WTC11 (cell line): ENCODE measurements around the gene HTR5A. TPM values are rescaled to one million over a fixed set of nuclear protein-coding genes. Genes with fewer than 3 reads are reported as not detected.

Experiments
- ATAC-seq: fragments of 200-7000 bp; cut with Tn5 transposase; 2 replicates; pipeline ENCODE4 v1.10.0; 2021; ENCODE audit warnings: mild to moderate bottlenecking, moderate library complexity
- CTCF ChIA-PET: fragments of 300-600 bp; sonication (Branson Sonifier 250); formaldehyde crosslinking; loops from one replicate; lab custom pipeline; 2021; ENCODE audit warnings: antibody characterized with exemption; lab: Charles Lee
- POLR2A ChIA-PET: fragments of 350-600 bp; sonication (Branson Sonifier 250); formaldehyde crosslinking; loops from one replicate; lab custom pipeline; 2021; ENCODE audit warnings: antibody characterized with exemption; lab: Charles Lee
- DNase-seq: peaks from one replicate; pipeline ENCODE4 v3.0.0; 2021; ENCODE audit warnings: low spot score
- H3K27ac Mint-ChIP-seq: 2 replicates; pipeline ENCODE4 v1.8.0; 2021; ENCODE audit warnings: mixed read lengths
- H3K27me3 Mint-ChIP-seq: 2 replicates; pipeline ENCODE4 v1.8.0; 2021; ENCODE audit warnings: low read depth, mild to moderate bottlenecking, moderate library complexity, mixed read lengths
- H3K36me3 Mint-ChIP-seq: 2 replicates; pipeline ENCODE4 v1.8.0; 2021; ENCODE audit warnings: mixed read lengths
- H3K4me1 Mint-ChIP-seq: 2 replicates; pipeline ENCODE4 v1.8.0; 2022; ENCODE audit warnings: mixed read lengths
- H3K4me3 Mint-ChIP-seq: 2 replicates; pipeline ENCODE4 v1.8.0; 2021; ENCODE audit warnings: mild to moderate bottlenecking, moderate library complexity, mixed read lengths
- H3K9me3 Mint-ChIP-seq: 2 replicates; pipeline ENCODE4 v1.8.0; 2021; ENCODE audit warnings: mixed read lengths
- FOXJ3 ChIP-seq: sonication (generic); formaldehyde crosslinking; IDR thresholded peaks from 2 replicates; pipeline ENCODE4 v1.9.0; 2021; ENCODE audit warnings: missing genetic modification reagents, mild to moderate bottlenecking, borderline replicate concordance
- FOXK1 ChIP-seq: sonication (generic); formaldehyde crosslinking; IDR thresholded peaks from 2 replicates; pipeline ENCODE4 v1.8.0; 2022; ENCODE audit warnings: mild to moderate bottlenecking, moderate library complexity, missing genetic modification reagents
- GTF2I ChIP-seq: fragments of 250-450 bp; sonication (Bioruptor Pico); conservative IDR thresholded peaks from 2 replicates; pipeline ENCODE4 v1.4.0; 2021; ENCODE audit warnings: mild to moderate bottlenecking
- JUN ChIP-seq: sonication (generic); formaldehyde crosslinking; IDR thresholded peaks from 2 replicates; pipeline ENCODE4 v1.8.0; 2023; ENCODE audit warnings: mild to moderate bottlenecking, missing genetic modification reagents
- KAT7 ChIP-seq: sonication (generic); formaldehyde crosslinking; IDR thresholded peaks from 2 replicates; pipeline ENCODE4 v1.8.1; 2023; ENCODE audit warnings: missing genetic modification reagents, mild to moderate bottlenecking, borderline replicate concordance
- NFATC4 ChIP-seq: fragments of 250-450 bp; sonication (Bioruptor Pico); IDR thresholded peaks from 2 replicates; pipeline ENCODE4 v1.9.0; 2021; ENCODE audit warnings: mild to moderate bottlenecking
- NR3C1 ChIP-seq: sonication (generic); formaldehyde crosslinking; conservative IDR thresholded peaks from 2 replicates; pipeline ENCODE4 v1.8.1; 2023; ENCODE audit warnings: low read depth, mild to moderate bottlenecking, missing genetic modification reagents
- RELA ChIP-seq: sonication (generic); formaldehyde crosslinking; IDR thresholded peaks from 2 replicates; pipeline ENCODE4 v1.8.1; 2022; ENCODE audit warnings: missing genetic modification reagents, mild to moderate bottlenecking, borderline replicate concordance
- RORB ChIP-seq: fragments of 250-450 bp; sonication (Bioruptor Pico); IDR thresholded peaks from 2 replicates; pipeline ENCODE4 v1.9.0; 2021; ENCODE audit warnings: mild to moderate bottlenecking
- ZBTB21 ChIP-seq: sonication (generic); formaldehyde crosslinking; IDR thresholded peaks from 2 replicates; pipeline ENCODE4 v1.8.1; 2023; ENCODE audit warnings: mild to moderate bottlenecking, missing genetic modification reagents, borderline replicate concordance
- ZNF121 ChIP-seq: sonication (generic); formaldehyde crosslinking; IDR thresholded peaks from 2 replicates; pipeline ENCODE4 v1.8.0; 2023; ENCODE audit warnings: missing genetic modification reagents
- ZNF138 ChIP-seq: sonication (generic); formaldehyde crosslinking; conservative IDR thresholded peaks from 2 replicates; pipeline ENCODE4 v1.8.1; 2022; ENCODE audit warnings: mild to moderate bottlenecking, moderate library complexity, missing genetic modification reagents
- ZNF396 ChIP-seq: fragments of 250-450 bp; sonication (Bioruptor Pico); IDR thresholded peaks from 2 replicates; pipeline ENCODE4 v1.8.0; 2021; ENCODE audit warnings: mild to moderate bottlenecking, moderate library complexity, borderline replicate concordance
- ZNF416 ChIP-seq: fragments of 250-450 bp; sonication (Bioruptor Pico); IDR thresholded peaks from 2 replicates; pipeline ENCODE4 v1.9.0; 2021; ENCODE audit warnings: mild to moderate bottlenecking, inconsistent platforms
- total RNA-seq: library from RNA; stranded (reverse); gene quantifications from 3 replicates; pipeline ENCODE4 v1.2.3, GENCODE V29; 2021
- TF ChIP-seq, protein P1 (sequence below): sonication (generic); formaldehyde crosslinking; IDR thresholded peaks from 2 replicates; pipeline ENCODE4 v1.8.1; 2023; ENCODE audit warnings: mild to moderate bottlenecking, moderate library complexity, missing genetic modification reagents
- TF ChIP-seq, protein P2 (sequence below): sonication (generic); formaldehyde crosslinking; IDR thresholded peaks from 2 replicates; pipeline ENCODE4 v1.8.0; 2022; ENCODE audit warnings: mild to moderate bottlenecking, missing genetic modification reagents
- TF ChIP-seq, protein P3 (sequence below): sonication (generic); formaldehyde crosslinking; IDR thresholded peaks from 2 replicates; pipeline ENCODE4 v1.8.1; 2023; ENCODE audit warnings: mild to moderate bottlenecking, missing genetic modification reagents, moderate library complexity
- TF ChIP-seq, protein P4 (sequence below): sonication (generic); formaldehyde crosslinking; IDR thresholded peaks from 2 replicates; pipeline ENCODE4 v1.8.1; 2022; ENCODE audit warnings: missing genetic modification reagents, borderline replicate concordance
- TF ChIP-seq, protein P5 (sequence below): sonication (generic); formaldehyde crosslinking; IDR thresholded peaks from 2 replicates; pipeline ENCODE4 v1.8.1; 2022; ENCODE audit warnings: mild to moderate bottlenecking, moderate library complexity, missing genetic modification reagents
- TF ChIP-seq, protein P6 (sequence below): sonication (generic); formaldehyde crosslinking; IDR thresholded peaks from 2 replicates; pipeline ENCODE4 v1.8.1; 2023; ENCODE audit warnings: mild to moderate bottlenecking, missing genetic modification reagents
- TF ChIP-seq, protein P7 (sequence below): sonication (generic); formaldehyde crosslinking; IDR thresholded peaks from 2 replicates; pipeline ENCODE4 v1.8.0; 2023; ENCODE audit warnings: mild to moderate bottlenecking, missing genetic modification reagents

Gene HTR5A
- total RNA-seq, 1 experiment from 2014 or later, result not detected

DNA sequence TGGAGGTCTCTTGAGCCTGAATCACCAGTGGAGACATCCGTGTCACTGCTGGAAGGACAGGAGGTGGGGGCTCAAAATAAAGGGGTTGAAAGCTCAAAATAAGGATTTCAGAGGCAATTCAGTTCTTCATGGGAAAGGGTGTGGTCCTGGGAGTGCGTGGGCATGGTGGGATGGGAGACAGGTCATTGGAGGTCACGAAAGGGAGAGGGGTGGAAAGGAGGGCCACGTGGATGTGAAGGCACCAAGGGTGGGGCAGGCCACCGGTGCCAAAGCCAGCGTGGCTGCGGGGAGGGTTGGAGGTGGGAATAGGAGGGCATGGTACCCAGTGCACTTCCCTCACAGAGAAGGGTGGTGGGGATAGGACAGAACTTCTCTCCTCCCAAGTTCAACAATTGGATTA is 59.7 kb downstream of the HTR5A start:
- Mint-ChIP-seq H3K9me3 (peaks cover 16% of the 10 kb centered on the region), H3K36me3 (no peaks in the 10 kb centered on the region), H3K4me1 (no peaks in the 10 kb centered on the region), H3K27me3 (no peaks in the 10 kb centered on the region; the same call in 1 of the 2 replicates)
- ATAC-seq, result no peak
- TF ChIP-seq NR3C1 (CRISPR knock-in tag), result no peak
- TF ChIP-seq, all 79 proteins: peak for 0
- POLR2A ChIA-PET, result no interaction called here
- Mint-ChIP-seq H3K27ac (no peak overlapping the region), H3K4me3 (no peak overlapping the region)
- no peak for DNase-seq
- CTCF ChIA-PET, result no interaction called here

DNA sequence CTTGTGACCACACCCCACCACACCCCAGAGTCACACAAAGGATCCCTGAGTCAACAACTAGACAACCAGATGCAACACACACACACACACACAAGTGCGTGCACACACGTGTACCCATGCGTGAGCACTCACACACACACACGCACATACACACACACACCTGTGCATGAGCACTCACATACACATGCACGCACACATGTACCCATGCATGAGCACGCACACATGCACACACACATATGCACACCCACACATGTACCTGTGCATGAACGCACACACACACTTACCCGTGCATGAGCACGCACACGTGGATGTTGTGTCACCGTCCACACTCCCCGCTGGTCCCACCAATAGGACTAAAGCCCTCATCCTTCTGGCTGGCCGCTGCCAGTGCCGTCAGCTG is 60.4 kb downstream of the HTR5A start:
- ChIA-PET POLR2A (no interaction called here), CTCF (no interaction called here)
- Mint-ChIP-seq H3K27ac (no peak overlapping the region), H3K9me3 (peaks cover 9% of the 10 kb centered on the region), H3K4me1 (no peaks in the 10 kb centered on the region), H3K27me3 (no peaks in the 10 kb centered on the region; the same call in 1 of the 2 replicates), H3K4me3 (no peak overlapping the region), H3K36me3 (no peaks in the 10 kb centered on the region)
- DNase-seq (no peak), ATAC-seq (no peak)
- TF ChIP-seq ZBTB21 (no peak), KAT7 (no peak), FOXK1 (CRISPR knock-in tag) (no peak), ZNF396 (CRISPR knock-in tag) (no peak), ZNF138 (no peak)
- TF ChIP-seq, protein P1, sequence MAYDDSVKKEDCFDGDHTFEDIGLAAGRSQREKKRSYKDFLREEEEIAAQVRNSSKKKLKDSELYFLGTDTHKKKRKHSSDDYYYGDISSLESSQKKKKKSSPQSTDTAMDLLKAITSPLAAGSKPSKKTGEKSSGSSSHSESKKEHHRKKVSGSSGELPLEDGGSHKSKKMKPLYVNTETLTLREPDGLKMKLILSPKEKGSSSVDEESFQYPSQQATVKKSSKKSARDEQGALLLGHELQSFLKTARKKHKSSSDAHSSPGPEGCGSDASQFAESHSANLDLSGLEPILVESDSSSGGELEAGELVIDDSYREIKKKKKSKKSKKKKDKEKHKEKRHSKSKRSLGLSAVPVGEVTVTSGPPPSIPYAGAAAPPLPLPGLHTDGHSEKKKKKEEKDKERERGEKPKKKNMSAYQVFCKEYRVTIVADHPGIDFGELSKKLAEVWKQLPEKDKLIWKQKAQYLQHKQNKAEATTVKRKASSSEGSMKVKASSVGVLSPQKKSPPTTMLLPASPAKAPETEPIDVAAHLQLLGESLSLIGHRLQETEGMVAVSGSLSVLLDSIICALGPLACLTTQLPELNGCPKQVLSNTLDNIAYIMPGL (CRISPR knock-in tag), result no peak
- TF ChIP-seq, protein P2, sequence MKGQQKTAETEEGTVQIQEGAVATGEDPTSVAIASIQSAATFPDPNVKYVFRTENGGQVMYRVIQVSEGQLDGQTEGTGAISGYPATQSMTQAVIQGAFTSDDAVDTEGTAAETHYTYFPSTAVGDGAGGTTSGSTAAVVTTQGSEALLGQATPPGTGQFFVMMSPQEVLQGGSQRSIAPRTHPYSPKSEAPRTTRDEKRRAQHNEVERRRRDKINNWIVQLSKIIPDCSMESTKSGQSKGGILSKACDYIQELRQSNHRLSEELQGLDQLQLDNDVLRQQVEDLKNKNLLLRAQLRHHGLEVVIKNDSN (CRISPR knock-in tag), result no peak
- TF ChIP-seq, protein P3, sequence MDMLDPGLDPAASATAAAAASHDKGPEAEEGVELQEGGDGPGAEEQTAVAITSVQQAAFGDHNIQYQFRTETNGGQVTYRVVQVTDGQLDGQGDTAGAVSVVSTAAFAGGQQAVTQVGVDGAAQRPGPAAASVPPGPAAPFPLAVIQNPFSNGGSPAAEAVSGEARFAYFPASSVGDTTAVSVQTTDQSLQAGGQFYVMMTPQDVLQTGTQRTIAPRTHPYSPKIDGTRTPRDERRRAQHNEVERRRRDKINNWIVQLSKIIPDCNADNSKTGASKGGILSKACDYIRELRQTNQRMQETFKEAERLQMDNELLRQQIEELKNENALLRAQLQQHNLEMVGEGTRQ (CRISPR knock-in tag), result no peak

DNA sequence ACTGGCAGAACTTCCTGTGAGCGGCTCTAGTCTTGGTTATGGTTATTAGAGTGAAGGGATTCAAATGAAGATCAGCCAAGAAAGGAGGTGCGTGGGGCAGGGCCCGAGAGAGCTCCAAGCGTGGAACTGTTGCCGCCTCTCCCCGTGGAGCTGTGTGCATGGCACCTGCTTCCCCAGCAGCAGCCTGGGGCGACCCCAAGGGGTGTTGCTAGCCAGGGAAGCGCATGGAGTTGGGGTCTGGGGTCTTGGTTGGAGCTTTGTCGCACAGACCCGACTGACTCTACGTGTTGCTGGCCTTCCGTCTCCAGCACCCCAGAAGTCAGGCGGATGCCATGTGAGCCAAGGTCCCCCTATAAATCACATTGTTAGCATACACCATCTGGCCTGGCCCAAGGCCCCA is 61.0 kb downstream of the HTR5A start:
- CTCF ChIA-PET, result no interaction called here

DNA sequence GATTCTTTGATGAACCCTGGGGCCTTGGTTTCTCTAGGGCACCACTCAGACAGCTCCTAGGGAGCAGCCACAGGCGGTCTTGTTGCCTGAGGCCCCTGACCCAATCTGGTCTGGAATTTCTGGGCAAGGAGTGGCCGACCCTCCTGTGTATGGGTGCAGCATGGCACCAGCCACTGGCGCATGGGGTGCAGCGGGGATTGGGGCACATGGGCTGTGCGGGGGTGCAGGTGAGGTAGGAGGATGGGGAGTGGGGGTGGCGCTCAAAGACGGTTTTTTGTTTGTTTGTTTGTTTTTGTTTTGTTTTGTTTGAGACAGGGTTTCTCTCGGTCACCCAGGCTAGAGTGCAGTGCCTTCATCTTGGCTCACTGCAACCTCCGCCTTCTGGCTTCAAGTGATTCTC is 62.3 kb downstream of the HTR5A start:
- peaks cover 13% of the 10 kb centered on the region for H3K9me3 Mint-ChIP-seq
- H3K27ac Mint-ChIP-seq, result no peak overlapping the region
- no peaks in the 10 kb centered on the region for H3K4me1 Mint-ChIP-seq
- no peaks in the 10 kb centered on the region for H3K36me3 Mint-ChIP-seq
- DNase-seq (no peak), ATAC-seq (no peak)
- POLR2A ChIA-PET, result no interaction called here
- H3K4me3 Mint-ChIP-seq, result no peak overlapping the region
- H3K27me3 Mint-ChIP-seq, result no peaks in the 10 kb centered on the region; the same call in 1 of the 2 replicates
- CTCF ChIA-PET, result no interaction called here
- TF ChIP-seq ZNF416 (CRISPR knock-in tag) (no peak), JUN (CRISPR knock-in tag) (no peak), RORB (no peak), NFATC4 (no peak), RELA (no peak), ZNF396 (CRISPR knock-in tag) (no peak), FOXJ3 (no peak)
- TF ChIP-seq, protein P4, sequence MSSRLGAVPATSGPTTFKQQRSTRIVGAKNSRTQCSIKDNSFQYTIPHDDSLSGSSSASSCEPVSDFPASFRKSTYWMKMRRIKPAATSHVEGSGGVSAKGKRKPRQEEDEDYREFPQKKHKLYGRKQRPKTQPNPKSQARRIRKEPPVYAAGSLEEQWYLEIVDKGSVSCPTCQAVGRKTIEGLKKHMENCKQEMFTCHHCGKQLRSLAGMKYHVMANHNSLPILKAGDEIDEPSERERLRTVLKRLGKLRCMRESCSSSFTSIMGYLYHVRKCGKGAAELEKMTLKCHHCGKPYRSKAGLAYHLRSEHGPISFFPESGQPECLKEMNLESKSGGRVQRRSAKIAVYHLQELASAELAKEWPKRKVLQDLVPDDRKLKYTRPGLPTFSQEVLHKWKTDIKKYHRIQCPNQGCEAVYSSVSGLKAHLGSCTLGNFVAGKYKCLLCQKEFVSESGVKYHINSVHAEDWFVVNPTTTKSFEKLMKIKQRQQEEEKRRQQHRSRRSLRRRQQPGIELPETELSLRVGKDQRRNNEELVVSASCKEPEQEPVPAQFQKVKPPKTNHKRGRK (CRISPR knock-in tag), result no peak
- TF ChIP-seq, protein P5, sequence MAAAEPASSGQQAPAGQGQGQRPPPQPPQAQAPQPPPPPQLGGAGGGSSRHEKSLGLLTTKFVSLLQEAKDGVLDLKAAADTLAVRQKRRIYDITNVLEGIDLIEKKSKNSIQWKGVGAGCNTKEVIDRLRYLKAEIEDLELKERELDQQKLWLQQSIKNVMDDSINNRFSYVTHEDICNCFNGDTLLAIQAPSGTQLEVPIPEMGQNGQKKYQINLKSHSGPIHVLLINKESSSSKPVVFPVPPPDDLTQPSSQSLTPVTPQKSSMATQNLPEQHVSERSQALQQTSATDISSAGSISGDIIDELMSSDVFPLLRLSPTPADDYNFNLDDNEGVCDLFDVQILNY, result no peak
- TF ChIP-seq, protein P6, sequence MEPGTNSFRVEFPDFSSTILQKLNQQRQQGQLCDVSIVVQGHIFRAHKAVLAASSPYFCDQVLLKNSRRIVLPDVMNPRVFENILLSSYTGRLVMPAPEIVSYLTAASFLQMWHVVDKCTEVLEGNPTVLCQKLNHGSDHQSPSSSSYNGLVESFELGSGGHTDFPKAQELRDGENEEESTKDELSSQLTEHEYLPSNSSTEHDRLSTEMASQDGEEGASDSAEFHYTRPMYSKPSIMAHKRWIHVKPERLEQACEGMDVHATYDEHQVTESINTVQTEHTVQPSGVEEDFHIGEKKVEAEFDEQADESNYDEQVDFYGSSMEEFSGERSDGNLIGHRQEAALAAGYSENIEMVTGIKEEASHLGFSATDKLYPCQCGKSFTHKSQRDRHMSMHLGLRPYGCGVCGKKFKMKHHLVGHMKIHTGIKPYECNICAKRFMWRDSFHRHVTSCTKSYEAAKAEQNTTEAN (CRISPR knock-in tag), result no peak
- TF ChIP-seq, protein P7, sequence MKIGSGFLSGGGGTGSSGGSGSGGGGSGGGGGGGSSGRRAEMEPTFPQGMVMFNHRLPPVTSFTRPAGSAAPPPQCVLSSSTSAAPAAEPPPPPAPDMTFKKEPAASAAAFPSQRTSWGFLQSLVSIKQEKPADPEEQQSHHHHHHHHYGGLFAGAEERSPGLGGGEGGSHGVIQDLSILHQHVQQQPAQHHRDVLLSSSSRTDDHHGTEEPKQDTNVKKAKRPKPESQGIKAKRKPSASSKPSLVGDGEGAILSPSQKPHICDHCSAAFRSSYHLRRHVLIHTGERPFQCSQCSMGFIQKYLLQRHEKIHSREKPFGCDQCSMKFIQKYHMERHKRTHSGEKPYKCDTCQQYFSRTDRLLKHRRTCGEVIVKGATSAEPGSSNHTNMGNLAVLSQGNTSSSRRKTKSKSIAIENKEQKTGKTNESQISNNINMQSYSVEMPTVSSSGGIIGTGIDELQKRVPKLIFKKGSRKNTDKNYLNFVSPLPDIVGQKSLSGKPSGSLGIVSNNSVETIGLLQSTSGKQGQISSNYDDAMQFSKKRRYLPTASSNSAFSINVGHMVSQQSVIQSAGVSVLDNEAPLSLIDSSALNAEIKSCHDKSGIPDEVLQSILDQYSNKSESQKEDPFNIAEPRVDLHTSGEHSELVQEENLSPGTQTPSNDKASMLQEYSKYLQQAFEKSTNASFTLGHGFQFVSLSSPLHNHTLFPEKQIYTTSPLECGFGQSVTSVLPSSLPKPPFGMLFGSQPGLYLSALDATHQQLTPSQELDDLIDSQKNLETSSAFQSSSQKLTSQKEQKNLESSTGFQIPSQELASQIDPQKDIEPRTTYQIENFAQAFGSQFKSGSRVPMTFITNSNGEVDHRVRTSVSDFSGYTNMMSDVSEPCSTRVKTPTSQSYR (CRISPR knock-in tag), result no peak

More for the DNA sequence above, 61.0 kb downstream of the HTR5A start:
- no peak for DNase-seq
- H3K4me1 Mint-ChIP-seq, result no peaks in the 10 kb centered on the region
- ATAC-seq, result no peak
- peaks cover 7% of the 10 kb centered on the region; the same call in 1 of the 2 replicates for H3K9me3 Mint-ChIP-seq
- H3K4me3 Mint-ChIP-seq, result no peak overlapping the region
- H3K27me3 Mint-ChIP-seq, result no peaks in the 10 kb centered on the region; the same call in 1 of the 2 replicates
- POLR2A ChIA-PET, result no interaction called here
- no peaks in the 10 kb centered on the region for H3K36me3 Mint-ChIP-seq
- TF ChIP-seq ZNF121 (no peak), FOXJ3 (no peak), GTF2I (CRISPR knock-in tag) (no peak)
- no peak overlapping the region for H3K27ac Mint-ChIP-seq
